Ramos (cell line): ENCODE results near the gene PHC1.
"Not testable (repeated sequence)": the region's sequence is repeated elsewhere in the genome, so short reads cannot be mapped to it uniquely, and the experiment has no call there.

Experiments used
- in situ Hi-C: fragments of 300-500 bp; cut with MboI; formaldehyde crosslinking; loops from one replicate; pipeline ENCODE4 v1.14.3; 2022; ENCODE audit warnings: low sequenced_read_pairs; ENCODE audit not compliant: unreplicated experiment

The PHC1 gene

DNA sequence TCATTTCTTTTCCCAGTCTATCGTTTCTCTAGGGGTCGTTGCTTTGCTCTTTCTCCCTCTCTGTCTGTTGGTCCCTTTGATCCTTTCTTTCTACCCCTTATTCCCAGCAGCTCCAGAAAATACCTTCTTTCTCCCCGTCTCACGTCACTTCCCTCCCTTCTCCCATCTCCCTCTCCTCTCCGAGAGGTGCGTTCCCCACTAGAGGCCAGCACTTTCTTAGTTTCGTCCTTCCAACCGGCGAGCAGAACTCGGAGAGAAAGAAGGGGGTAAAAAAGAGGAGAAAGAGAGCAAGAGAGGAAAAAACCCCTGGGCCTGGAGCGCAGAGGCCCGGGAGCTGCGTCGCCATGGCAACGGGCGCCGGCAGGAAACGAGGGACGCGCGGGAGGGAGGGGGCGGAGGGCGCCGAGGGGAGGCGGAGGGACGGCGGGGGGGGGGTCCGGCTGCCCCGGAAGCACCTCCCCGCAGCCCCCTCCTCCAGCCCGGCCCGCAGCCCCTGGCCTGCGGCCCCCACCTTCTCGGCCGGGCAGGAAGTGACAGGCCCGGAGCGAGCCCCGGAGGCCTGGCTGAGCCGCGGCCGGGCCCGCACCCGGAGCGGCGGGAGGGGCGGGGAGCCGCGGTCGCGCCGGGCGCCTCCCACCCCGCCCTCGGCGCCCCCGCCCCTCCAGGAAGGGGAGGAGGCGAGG, at the start of gene PHC1:
TSS of gene PHC1 (plus strand) at position 477 of the 683 bp plus-strand sequence. CDS start 3,169 bp downstream, outside the sequence.
- in situ Hi-C loops = not testable (repeated sequence)

- in situ Hi-C loops = loop anchor here (5.0 to 25.0 kb wide), 2 partner anchors 184 to 329 kb away; partner anchors contain the start of gene CLEC4E
Measured at GRCh38 chr12:8866429-8866828, 47.9 kb upstream of the PHC1 start.

DNA sequence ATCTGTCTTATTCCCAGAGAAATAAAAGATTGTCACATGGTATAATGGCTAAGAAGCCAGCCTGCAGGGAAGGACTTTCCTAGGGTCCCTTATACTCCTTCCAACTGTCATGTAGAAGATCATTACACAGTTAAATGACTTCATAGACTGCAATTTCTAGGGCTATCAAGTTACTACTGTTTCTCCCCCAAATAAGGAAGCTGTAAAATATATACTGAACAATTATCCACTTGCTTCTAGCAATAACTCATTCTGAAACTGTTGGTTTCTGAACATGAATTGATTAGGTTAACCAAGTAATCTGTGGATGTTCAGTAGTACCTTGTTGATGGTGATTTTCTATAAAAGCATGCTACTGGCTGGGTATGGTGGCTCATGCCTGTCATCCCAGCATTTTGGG, 47.3 kb upstream of the PHC1 start:
- in situ Hi-C loops = loop anchor here (5.0 to 25.0 kb wide), 2 partner anchors 185 to 330 kb away; partner anchors contain the start of gene CLEC4E

DNA sequence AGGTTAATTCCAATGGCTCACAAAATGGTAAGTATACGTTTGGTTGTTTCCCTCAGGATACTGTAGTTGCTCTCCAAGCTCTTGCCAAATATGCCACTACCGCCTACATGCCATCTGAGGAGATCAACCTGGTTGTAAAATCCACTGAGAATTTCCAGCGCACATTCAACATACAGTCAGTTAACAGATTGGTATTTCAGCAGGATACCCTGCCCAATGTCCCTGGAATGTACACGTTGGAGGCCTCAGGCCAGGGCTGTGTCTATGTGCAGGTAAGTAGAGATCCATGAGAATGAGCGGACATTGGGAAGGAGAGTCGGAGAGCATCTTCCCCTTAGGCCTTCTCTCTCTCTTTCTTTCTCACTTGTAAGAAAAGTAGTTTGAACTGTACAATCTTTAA, 46.5 kb upstream of the PHC1 start:
- in situ Hi-C loops = loop anchor here (5.0 to 25.0 kb wide), 2 partner anchors 185 to 330 kb away; partner anchors contain the start of gene CLEC4E

DNA sequence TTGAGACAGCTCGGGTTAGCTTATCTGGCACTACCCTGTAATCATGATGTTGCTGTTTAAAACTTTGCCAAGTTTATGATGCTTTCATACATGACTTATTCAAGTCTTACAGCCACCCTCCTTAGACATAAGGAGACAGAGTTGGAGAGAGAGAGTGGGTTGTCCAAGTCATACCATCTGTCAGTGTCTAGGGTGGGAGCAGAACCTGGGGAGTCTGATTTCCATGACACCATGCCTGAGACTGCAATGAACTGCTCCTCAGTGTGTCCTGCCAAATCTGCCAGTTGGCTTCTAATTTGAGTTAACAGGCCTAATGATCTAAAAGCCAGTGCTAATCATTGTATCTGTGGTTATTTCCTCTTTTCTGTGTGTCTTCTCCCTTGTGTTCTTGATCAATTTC, 43.7 kb upstream of the PHC1 start:
- in situ Hi-C loops = loop anchor here (25.0 kb wide), 1 partner anchor 333 kb away; the partner anchor contains the start of gene CLEC4E

DNA sequence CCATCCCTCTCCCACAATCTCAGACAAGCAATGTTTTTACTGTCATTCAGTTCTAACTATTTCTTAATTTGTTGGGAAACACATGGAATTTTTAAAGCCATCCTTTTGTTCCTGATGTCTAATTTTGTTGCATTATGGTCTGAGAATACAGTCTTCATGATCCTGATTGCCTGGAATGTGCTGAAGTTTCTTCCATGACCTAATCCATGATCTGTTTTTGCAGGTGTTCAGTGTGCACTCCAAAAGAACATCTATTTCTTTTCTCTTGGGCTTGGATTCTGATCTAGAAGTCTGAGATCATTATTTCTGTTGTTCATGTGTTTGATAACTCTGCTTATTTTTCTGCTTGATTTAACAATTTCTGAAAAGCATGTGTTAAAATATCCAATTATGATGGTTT, 43.2 kb upstream of the PHC1 start:
- in situ Hi-C loops = loop anchor here (25.0 kb wide), 1 partner anchor 334 kb away; the partner anchor contains the start of gene CLEC4E

DNA sequence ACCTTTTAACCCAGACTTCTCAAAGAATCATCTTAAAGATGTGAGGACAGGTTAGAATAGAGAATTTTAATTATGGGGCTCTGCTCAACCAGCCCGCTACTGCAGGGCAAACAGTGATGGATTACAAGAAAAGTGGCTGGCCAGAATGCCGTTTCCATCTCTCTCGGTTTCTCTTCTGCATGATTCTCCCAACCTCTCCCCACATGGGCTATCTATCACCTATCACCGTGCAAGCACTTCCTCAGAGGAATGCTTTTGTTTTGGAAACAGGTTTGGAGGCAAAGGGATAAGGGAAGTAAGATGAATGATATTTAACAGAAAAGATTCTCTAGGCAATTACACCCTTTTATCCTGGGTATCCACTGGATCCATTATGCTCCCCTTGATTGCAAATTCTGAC, 37.4 kb upstream of the PHC1 start:
- in situ Hi-C loops = no loop called here

- in situ Hi-C loops = no loop called here
Measured at GRCh38 chr12:8886502-8887284, 27.6 kb upstream of the PHC1 start.

DNA sequence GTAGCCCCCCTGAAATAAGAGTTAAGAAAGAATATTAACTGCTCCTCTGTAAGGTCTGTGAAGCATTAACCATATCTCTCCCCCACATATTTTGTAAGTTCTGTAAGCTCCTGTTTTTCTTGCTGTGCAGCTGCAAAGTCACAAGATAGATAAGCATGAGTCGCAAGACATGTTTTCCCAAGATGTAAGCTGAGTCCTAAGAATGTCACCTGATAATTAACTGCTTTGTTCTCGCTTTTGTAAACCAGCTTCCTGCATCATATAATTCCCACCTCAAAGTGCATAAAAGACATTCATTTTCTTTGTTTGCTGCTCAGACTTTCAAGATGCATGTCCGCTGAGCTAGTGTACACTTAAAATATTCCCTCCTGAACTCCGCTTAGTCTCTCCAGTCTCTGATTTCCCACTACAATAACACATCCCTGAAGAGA, 27.0 kb upstream of the PHC1 start:
- in situ Hi-C loops = no loop called here

DNA sequence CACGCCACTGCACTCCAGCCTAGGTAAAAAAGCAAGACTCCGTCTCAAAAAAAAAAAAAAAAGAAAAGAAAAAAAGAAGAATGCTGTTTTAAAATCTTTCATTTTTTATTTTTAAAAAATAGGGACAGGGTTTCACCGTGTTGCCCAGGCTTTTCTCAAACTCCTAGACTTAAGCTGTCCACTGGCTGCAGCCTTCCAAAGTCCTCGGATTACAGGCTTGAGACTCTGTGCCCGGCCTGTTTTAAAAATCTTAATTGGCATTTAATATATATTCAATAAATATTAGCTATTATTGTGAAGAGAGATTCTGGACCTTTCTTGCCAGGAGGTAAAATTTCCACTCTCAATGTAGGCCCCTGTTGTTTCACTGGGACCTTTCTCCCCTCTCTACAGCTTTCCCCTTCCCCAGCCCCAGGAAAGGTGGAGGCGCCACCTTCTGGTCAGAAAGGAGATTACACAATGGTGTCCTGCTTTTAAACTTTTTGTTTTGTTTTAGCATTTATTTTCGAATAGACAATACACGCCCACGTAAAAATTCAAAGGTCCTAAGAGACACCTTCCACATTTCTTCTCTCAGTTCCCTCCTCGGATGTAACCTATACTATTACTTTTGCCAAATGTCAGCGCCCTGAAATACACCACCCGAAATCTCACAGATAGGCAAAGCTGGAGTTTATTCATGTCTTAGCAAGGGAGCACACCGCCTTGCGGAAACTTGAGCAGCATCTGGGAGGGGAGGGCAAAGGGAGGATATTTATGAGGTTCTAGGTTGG, 23.8 kb upstream of the PHC1 start:
- in situ Hi-C loops = loop anchor here (10.0 kb wide), 1 partner anchor 206 kb away; no protein-coding TSS in a partner anchor

GRCh38 chr12:8891976-8892375, 22.3 kb upstream of the PHC1 start:
- in situ Hi-C loops = loop anchor here (10.0 kb wide), 1 partner anchor 207 kb away; no protein-coding TSS in a partner anchor

DNA sequence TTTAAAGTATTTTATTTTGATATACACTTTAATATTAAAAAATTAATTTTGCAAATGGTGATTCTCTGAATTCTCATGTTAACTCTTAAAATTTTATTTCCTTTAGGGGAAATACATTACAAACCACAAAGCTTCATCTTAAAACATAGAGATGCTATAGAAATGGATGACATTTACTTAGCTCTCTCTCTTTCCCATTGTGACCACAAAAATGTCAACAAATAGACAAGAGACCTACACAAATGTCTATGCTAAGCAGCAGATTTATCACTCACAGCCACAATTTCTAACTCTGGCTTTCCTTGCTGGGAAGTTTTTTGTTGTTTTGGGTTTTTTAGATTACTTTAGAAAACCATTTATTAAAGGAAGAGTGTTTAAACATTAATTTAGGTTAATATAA, 19.9 kb upstream of the PHC1 start:
- in situ Hi-C loops = loop anchor here (10.0 kb wide), 1 partner anchor 210 kb away; no protein-coding TSS in a partner anchor

- in situ Hi-C loops = loop anchor here (10.0 kb wide), 1 partner anchor 210 kb away; no protein-coding TSS in a partner anchor
Measured at GRCh38 chr12:8894986-8895385, 19.3 kb upstream of the PHC1 start.

DNA sequence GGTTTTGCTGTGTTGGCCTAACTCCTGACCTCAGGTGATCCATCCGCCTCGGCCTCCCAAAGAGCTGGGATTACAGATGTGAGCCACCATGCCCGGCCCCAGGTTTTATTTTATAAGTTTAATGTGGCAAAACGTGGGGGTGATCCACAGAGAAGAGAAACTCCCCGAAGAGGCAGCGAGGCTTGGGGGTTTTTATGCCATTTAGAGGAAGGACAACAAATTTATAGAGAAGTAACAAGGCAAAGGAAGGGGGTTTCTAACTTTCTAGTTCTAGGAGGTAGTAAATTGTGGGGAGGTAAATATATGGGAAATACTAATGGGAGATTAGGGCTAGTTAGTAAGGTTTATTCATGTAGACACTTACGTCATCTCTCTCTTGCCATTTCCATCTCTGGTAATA, 17.2 kb upstream of the PHC1 start:
- in situ Hi-C loops = loop anchor here (10.0 kb wide), 1 partner anchor 212 kb away; no protein-coding TSS in a partner anchor

DNA sequence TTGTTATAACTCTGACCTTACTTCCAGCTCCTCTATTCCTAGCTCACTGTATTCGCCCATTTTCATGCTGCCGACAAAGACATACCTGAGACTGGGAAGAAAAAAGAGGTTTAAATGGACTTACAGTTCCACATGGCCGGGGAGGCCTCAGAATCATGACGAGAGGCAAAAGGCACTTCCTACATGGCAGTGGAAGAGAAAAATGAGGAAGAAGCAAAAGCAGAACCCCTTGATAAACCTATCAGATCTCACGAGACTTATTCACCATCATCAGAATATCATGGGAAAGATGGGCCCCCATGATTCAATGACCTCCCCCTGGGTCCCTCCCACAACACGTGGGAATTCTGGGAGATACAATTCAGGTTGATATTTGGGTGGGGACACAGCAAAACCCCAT, 14.5 kb upstream of the PHC1 start:
- in situ Hi-C loops = loop anchor here (10.0 kb wide), 1 partner anchor 215 kb away; no protein-coding TSS in a partner anchor

DNA sequence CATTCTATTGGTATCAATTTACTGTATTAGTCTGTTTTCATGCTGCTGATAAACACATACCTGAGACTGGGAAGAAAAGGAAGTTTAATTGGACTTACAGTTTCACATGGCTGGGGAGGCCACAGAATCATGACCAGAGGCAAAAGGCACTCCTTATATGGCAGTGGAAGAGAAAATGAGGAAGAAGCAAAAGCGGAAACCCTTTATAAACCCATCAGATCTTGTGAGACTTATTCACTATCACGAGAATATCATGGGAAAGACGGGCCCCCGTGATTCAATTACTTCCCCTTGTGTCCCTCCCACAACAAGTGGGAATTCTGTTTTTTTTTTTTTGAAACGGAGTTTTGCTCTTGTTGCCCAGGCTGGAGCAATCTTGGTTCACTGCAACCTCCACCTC, 11.6 kb upstream of the PHC1 start:
- in situ Hi-C loops = not testable (repeated sequence)

- in situ Hi-C loops = no loop called here
Measured at GRCh38 chr12:8903646-8904045, 10.7 kb upstream of the PHC1 start.

- in situ Hi-C loops = no loop called here
Measured at GRCh38 chr12:8904665-8905064, 9.6 kb upstream of the PHC1 start.

- in situ Hi-C loops = no loop called here
Measured at GRCh38 chr12:8905546-8905945, 8.8 kb upstream of the PHC1 start.
